GM12874 (cell line): Measurements from ENCODE around the gene AFF2.

ENCODE experiments used
- TF ChIP-seq, protein P1 (sequence below): IDR thresholded peaks from 2 replicates; pipeline ENCODE4 v1.5.1; 2011; ENCODE audit warnings: low read depth, mild to moderate bottlenecking, control low read depth, low read length, moderate library complexity; ENCODE audit not compliant: insufficient read depth

AFF2 gene

DNA sequence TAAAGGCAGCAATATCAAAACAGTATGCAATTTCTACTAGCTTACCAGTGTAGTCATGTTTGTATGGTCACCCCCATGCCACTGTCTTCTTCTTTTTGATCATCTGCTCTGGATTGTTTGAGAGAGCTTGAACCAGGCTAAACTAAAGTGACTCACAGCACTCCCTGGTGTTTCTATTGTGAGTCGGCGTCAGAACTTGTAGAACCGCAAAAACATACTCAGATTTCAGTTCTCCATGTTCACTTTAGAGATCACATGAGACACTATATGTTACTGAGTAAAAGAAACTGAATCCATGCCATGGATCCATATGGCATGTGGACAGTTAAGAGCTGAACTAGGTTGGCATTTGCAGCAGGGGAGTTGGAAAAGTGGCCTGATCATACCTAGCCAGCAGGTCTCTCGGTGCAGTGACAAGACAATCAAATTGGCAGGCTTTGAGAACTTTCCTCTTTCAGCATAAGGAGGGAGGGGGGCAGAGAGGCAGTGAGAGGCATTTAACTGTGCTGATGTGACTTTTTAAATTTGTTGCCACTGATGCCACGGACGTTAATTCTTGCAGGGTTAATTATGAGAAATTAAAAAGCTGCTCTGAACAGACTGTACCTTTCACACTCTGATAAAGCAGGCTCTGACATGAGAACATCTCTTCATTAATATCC is 88.4 kb downstream of the AFF2 start:
- TF ChIP-seq, protein P1, sequence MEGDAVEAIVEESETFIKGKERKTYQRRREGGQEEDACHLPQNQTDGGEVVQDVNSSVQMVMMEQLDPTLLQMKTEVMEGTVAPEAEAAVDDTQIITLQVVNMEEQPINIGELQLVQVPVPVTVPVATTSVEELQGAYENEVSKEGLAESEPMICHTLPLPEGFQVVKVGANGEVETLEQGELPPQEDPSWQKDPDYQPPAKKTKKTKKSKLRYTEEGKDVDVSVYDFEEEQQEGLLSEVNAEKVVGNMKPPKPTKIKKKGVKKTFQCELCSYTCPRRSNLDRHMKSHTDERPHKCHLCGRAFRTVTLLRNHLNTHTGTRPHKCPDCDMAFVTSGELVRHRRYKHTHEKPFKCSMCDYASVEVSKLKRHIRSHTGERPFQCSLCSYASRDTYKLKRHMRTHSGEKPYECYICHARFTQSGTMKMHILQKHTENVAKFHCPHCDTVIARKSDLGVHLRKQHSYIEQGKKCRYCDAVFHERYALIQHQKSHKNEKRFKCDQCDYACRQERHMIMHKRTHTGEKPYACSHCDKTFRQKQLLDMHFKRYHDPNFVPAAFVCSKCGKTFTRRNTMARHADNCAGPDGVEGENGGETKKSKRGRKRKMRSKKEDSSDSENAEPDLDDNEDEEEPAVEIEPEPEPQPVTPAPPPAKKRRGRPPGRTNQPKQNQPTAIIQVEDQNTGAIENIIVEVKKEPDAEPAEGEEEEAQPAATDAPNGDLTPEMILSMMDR, result no peak

DNA sequence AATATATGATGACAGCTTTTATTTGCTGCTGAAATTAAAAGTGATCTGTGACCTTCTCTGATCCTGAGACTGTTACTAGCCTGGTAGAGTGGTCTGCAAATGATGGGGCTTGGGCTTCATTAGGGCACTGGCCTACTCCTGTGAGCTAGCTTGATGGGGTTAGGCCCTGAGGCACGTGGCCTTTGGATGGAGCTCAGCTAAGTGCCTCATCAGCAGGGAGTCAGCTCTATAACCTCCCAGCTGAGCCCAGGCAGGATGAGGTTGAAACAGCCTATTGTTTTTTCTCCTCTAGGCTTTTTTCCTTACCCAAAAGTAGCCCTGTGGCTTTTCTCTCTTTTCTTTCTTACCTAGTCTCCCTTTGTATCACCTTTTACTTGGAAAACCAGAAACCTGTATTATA is 92.2 kb downstream of the AFF2 start:
- TF ChIP-seq, protein P1, result no peak

GRCh38 chrX:148593146-148593545 is 92.7 kb downstream of the AFF2 start:
- TF ChIP-seq, protein P1, result no peak

GRCh38 chrX:148593987-148594386 is 93.6 kb downstream of the AFF2 start:
- TF ChIP-seq, protein P1, result no peak

DNA sequence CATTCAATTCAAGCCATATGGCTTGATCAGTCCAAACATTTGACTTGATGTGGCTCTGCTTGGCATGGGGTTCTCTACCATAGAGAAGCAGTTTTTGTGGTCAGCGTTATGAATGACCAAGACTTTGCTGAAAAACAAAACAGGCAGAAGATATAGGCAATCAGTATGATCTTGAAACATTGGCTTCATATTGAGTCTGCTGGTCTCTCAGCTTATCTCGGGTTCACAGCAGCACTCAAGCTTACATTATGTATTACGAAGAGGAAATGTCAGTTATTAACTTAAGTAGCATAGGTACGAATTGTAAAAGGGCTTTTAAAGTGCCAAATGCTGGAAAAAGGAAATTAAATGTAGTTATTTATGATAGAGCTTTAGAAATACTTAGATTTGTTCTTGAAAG is 99.0 kb downstream of the AFF2 start:
- TF ChIP-seq, protein P1, result no peak

- TF ChIP-seq, protein P1, result no peak
These were observed 99.7 kb downstream of the AFF2 start for GRCh38 chrX:148600131-148600530.

DNA sequence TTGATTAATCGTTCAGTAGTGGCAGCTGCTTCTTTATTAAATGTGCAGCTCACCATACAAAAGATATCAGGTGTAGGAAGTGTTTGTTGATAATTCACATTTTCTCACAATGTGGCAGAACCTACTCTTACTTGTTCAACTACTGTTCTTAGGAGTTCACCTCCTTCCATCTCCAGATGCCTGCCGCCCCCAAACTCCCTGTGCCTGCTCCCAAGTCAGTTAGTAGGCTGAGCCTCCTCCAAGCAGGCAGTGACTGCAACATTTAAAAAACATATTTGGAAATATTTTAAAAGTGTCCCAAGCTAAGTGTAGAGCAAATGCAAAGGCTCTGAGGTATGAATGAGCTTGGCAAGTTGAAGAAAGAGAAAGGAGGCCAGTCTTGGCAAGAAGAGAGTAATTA is 100.2 kb downstream of the AFF2 start:
- TF ChIP-seq, protein P1, result no peak
